SU-DHL-6 (cell line): ENCODE results near the gene CRKL.

Experiments
- CTCF ChIP-seq: fragments of 200-600 bp; sonication (generic); IDR thresholded peaks from one replicate; pipeline ENCODE4 v1.5.1; 2017; ENCODE audit warnings: antibody characterized with exemption, mild to moderate bottlenecking, low read length, moderate library complexity; ENCODE audit not compliant: insufficient read depth, poor library complexity, severe bottlenecking
- EZH2phosphoT487 ChIP-seq: fragments of 200-600 bp; sonication (generic), shearing (Covaris generic); conservative IDR thresholded peaks from 2 replicates; pipeline ENCODE4 v1.6.1; 2018; ENCODE audit warnings: mild to moderate bottlenecking, antibody characterized with exemption, low read length, moderate library complexity, mixed read lengths

- no peak for TF ChIP-seq CTCF
- no peak for TF ChIP-seq EZH2phosphoT487
Observed at GRCh38 chr22:21000987-21001600, 83.9 kb downstream of the CRKL start.
